ENCODE data around the gene PABPN1L.

DNA sequence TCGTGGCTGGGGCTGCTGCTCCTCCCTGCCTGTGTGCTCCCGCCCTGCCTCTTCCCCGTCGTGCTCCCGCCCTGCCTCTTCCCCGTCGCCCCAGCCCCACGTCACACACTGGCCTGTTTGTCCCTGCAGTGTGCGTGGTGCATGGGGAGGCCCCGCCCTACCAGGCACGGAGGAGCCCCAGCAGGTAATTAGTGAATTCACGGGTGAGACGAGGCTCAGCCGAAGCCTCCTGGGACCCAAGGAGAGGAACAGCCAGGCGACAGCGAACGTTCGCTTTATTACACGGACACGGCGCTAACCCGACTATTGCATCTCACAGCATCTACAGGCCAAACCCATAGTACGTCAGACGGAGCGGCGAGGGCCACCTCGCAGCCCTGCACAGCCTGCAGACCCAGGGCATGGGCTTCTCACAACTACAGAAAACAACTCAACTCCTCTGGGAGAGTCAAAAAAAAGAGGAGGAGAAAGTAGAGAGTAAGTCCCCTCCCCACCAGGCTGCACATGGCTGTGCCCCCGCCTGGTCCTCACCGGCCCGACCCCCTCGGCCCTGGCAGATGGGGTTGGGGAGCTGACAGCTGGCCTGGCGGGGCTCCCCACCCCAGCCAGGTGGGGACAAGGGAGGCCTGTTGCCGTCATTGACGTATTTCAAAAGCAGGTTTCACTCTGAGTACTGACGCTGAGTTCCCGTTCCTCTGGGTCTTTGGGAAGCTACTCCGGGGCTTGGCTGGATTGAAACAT, 4.3 kb upstream of the PABPN1L start:
- TF ChIP-seq, protein P1, sequence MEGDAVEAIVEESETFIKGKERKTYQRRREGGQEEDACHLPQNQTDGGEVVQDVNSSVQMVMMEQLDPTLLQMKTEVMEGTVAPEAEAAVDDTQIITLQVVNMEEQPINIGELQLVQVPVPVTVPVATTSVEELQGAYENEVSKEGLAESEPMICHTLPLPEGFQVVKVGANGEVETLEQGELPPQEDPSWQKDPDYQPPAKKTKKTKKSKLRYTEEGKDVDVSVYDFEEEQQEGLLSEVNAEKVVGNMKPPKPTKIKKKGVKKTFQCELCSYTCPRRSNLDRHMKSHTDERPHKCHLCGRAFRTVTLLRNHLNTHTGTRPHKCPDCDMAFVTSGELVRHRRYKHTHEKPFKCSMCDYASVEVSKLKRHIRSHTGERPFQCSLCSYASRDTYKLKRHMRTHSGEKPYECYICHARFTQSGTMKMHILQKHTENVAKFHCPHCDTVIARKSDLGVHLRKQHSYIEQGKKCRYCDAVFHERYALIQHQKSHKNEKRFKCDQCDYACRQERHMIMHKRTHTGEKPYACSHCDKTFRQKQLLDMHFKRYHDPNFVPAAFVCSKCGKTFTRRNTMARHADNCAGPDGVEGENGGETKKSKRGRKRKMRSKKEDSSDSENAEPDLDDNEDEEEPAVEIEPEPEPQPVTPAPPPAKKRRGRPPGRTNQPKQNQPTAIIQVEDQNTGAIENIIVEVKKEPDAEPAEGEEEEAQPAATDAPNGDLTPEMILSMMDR (IDR thresholded peaks at IDR 0.05) = no peak
- TF ChIP-seq POLR2A (IDR thresholded peaks at IDR 0.05) = no peak
